Ishikawa (cell line): Measurements from ENCODE around the gene DDAH1.

ENCODE experiments used
- CEBPB ChIP-seq: IDR thresholded peaks from 2 replicates; pipeline ENCODE4 v1.6.1; 2012
- CREB1 ChIP-seq: IDR thresholded peaks from 2 replicates; pipeline ENCODE4 v1.6.1; 2012; ENCODE audit warnings: low read depth
- EGR1 ChIP-seq: IDR thresholded peaks from 2 replicates; pipeline ENCODE4 v1.6.1; 2012
- EP300 ChIP-seq: IDR thresholded peaks from 2 replicates; pipeline ENCODE4 v1.6.1; 2012; ENCODE audit warnings: borderline replicate concordance
- FOXM1 ChIP-seq: IDR thresholded peaks from 2 replicates; pipeline ENCODE4 v1.6.1; 2012; ENCODE audit warnings: low read depth, borderline replicate concordance
- NFIC ChIP-seq: IDR thresholded peaks from 2 replicates; pipeline ENCODE4 v1.6.1; 2012
- RAD21 ChIP-seq: IDR thresholded peaks from 2 replicates; pipeline ENCODE4 v1.6.1; 2012; ENCODE audit warnings: low read depth
- TAF1 ChIP-seq: IDR thresholded peaks from 2 replicates; pipeline ENCODE4 v1.6.1; 2012; ENCODE audit warnings: low read depth, mild to moderate bottlenecking
- TCF12 ChIP-seq: IDR thresholded peaks from 2 replicates; pipeline ENCODE4 v1.6.1; 2012; ENCODE audit warnings: low read depth
- TEAD4 ChIP-seq: IDR thresholded peaks from 2 replicates; pipeline ENCODE4 v1.6.1; 2012
- YY1 ChIP-seq: IDR thresholded peaks from 2 replicates; pipeline ENCODE4 v1.6.1; 2012; ENCODE audit warnings: low read depth
- ZBTB7A ChIP-seq: IDR thresholded peaks from 2 replicates; pipeline ENCODE4 v1.6.1; 2012; ENCODE audit warnings: low read depth
- TF ChIP-seq, protein P1 (sequence below): IDR thresholded peaks from 2 replicates; pipeline ENCODE4 v1.6.1; 2012; ENCODE audit warnings: low read depth, mild to moderate bottlenecking
- TF ChIP-seq, protein P2 (sequence below): IDR thresholded peaks from 2 replicates; pipeline ENCODE4 v1.6.1; 2012
- TF ChIP-seq, protein P3 (sequence below): IDR thresholded peaks from 2 replicates; pipeline ENCODE4 v1.6.1; 2012

DDAH1 gene

DNA sequence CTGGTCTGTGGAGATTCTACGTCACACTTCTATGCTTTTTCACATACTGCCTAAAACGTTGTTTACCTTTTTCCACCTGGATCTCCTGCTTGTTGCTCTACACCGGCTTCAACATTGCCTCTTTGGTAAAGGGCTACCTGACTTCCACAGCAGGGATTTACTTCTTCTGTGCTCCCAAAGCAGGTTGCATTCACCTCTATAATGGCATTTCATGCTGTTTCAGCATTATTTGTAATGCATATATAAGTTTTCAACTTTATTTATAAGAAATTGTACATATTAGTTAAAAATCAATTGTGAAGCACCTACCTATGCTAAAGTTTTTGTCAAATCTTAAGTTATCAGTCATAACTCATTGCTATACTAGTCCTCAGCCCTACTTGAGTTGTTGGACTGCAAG, 55.4 kb downstream of the DDAH1 start:
- TF ChIP-seq FOXM1 (no peak), TEAD4 (no peak), TCF12 (no peak), NFIC (no peak), EP300 (no peak), ZBTB7A (no peak), YY1 (no peak), RAD21 (no peak), CREB1 (no peak), CEBPB (no peak), TAF1 (no peak), EGR1 (no peak)
- TF ChIP-seq, protein P1, sequence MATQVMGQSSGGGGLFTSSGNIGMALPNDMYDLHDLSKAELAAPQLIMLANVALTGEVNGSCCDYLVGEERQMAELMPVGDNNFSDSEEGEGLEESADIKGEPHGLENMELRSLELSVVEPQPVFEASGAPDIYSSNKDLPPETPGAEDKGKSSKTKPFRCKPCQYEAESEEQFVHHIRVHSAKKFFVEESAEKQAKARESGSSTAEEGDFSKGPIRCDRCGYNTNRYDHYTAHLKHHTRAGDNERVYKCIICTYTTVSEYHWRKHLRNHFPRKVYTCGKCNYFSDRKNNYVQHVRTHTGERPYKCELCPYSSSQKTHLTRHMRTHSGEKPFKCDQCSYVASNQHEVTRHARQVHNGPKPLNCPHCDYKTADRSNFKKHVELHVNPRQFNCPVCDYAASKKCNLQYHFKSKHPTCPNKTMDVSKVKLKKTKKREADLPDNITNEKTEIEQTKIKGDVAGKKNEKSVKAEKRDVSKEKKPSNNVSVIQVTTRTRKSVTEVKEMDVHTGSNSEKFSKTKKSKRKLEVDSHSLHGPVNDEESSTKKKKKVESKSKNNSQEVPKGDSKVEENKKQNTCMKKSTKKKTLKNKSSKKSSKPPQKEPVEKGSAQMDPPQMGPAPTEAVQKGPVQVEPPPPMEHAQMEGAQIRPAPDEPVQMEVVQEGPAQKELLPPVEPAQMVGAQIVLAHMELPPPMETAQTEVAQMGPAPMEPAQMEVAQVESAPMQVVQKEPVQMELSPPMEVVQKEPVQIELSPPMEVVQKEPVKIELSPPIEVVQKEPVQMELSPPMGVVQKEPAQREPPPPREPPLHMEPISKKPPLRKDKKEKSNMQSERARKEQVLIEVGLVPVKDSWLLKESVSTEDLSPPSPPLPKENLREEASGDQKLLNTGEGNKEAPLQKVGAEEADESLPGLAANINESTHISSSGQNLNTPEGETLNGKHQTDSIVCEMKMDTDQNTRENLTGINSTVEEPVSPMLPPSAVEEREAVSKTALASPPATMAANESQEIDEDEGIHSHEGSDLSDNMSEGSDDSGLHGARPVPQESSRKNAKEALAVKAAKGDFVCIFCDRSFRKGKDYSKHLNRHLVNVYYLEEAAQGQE: no peak
- TF ChIP-seq, protein P2, sequence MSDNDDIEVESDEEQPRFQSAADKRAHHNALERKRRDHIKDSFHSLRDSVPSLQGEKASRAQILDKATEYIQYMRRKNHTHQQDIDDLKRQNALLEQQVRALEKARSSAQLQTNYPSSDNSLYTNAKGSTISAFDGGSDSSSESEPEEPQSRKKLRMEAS: no peak
- TF ChIP-seq, protein P3, sequence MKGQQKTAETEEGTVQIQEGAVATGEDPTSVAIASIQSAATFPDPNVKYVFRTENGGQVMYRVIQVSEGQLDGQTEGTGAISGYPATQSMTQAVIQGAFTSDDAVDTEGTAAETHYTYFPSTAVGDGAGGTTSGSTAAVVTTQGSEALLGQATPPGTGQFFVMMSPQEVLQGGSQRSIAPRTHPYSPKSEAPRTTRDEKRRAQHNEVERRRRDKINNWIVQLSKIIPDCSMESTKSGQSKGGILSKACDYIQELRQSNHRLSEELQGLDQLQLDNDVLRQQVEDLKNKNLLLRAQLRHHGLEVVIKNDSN: no peak

DNA sequence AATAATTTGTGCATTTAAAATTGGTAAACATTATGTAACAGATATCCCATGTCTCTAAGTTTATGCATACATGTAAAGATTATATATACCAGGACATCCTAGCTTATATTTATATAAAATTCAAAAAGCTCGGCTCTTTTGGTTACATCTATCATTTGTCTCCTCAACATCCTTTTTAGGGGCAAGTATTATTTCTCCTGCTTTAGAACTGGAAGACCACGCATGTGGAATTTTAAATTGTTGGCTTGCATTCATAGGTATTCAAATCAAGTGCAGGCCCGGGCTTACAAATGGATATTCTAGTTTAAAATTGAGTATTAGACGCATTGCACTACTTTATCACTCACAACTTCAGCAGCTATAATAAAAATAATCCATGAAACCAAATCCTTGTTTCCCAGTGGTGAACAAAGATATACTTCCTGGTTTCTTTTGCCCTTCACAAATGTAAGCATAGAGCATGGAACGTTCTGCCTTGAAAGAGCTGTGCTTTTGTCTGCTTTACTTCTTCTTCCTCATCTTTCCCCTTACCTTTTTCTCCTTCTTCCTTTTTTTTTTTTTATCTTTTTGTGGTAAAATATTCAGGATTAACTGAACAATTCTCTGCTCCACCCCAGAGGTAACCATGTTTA, 57.1 kb downstream of the DDAH1 start:
- TF ChIP-seq EGR1: no peak
- no peak for TF ChIP-seq TCF12
- TF ChIP-seq, protein P2: no peak
- TF ChIP-seq, protein P3: no peak
- TF ChIP-seq NFIC: no peak
- TF ChIP-seq CEBPB: no peak
- no peak for TF ChIP-seq TEAD4
- TF ChIP-seq FOXM1: no peak
- TF ChIP-seq ZBTB7A: no peak
- TF ChIP-seq, protein P1: no peak
- TF ChIP-seq YY1: no peak
- TF ChIP-seq EP300: no peak
- no peak for TF ChIP-seq TAF1
- no peak for TF ChIP-seq CREB1
- no peak for TF ChIP-seq RAD21

DNA sequence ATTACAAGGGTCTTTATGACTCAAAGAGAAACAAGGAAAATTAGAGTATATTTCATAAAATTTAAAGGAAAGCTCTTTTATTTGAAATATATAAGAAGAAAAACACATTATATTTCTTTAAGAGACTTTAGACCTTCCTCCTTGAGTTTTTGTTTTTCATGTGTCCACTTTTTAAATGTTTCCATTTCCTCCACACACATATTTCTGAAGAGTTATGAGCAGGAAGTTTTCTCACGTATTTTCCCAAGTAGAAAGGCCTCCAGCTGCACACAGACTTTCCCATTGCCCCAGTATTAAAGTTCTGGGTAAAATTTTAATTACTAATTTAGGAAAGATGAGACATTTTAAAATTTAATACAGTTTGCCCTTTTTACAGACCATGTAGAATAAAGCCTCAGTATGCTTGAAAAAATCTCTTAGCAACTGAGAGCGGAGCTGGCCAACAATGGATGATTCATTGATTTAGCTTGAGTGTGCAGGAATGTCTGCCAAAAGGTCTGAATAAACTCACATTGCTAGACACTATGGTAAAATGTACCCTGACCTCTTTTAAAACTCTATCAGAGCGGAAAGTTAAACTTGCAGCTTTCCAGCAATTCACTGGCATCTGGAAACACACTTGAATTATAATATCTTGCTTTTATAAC, 57.9 kb downstream of the DDAH1 start:
- TF ChIP-seq CREB1: no peak
- no peak for TF ChIP-seq TAF1
- peak; percentile 49; the same call in 1 of the 2 replicates for TF ChIP-seq YY1
- TF ChIP-seq RAD21: no peak
- TF ChIP-seq TEAD4: peak; percentile 85
- TF ChIP-seq, protein P1: peak; percentile 44; the same call in 1 of the 2 replicates
- TF ChIP-seq NFIC: peak; percentile 87
- TF ChIP-seq EP300: peak; percentile 68; the same call in 1 of the 2 replicates

DNA sequence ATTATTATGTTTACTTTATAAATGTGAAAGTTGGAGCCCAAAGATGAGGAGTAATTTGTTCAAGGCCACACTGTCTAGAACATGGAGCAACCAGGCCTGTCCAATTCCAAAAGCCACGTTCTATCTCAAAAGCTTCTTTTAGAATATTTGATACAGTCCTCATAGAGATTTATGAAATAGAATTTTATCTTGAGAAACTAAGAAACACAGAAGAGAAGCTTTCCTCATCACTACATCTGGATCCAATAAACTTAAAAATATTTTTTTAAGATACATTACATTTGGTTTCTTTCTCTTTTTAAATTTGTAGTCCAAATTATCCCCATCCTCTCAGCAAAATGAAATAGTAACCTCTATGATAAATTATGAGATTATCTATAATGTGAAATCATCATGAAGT, 58.9 kb downstream of the DDAH1 start:
- TF ChIP-seq CREB1: no peak
